Measurements from ENCODE around the gene PRPF38B. TPM values are rescaled to one million over a fixed set of nuclear protein-coding genes. Genes with fewer than 3 reads are reported as not detected.

PRPF38B gene
- total and polyA plus RNA-seq, 10 of the 15 experiments (the other 5 are each of a cell fraction or from before 2014, with no cell fraction given): 32.9 to 79.2 (median 47.8) TPM

DNA sequence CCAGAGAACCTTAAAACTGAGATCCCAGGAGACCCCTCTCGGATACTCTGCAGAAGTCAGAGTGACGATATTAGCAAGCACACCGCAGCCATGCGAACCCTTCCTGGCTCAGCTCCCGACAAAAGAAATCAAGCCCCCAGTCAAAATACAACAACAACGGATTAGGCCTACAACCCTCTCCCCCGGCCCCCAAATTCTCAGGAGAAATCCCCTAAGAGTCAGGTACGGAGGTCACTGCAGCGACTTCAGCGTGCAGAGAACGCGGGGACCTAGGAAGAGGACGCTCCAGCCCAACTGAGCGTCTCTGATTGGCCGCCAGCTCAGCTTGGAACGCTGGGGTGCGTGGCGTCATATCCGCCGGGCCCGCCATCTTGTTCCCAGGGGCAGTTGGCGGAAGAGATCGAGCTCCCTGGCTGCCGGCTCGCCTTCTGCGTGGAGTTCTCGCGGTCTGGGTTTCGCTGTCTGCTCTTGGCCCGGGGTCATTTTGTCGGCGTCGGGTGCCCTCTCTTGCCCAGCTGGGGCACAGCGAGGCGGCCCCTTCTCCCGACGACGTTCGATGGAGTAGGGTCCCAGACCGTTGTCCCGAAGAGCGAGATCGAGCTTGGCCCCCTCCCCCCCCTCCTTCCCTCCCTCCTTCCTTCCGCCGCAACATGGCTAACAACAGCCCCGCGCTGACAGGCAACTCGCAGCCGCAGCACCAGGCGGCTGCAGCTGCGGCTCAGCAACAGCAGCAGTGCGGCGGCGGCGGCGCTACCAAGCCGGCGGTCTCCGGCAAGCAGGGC is at the start of gene PRPF38B (continued):
- no peak for TF ChIP-seq EGR1 (IDR thresholded peaks at IDR 0.05; ENCODE audit: borderline replicate concordance in 1 of 2, low read depth in 2 of 2, low read length in 2 of 2)
- TF ChIP-seq GABPA (IDR thresholded peaks at IDR 0.05; ENCODE audit: low read depth): peak; percentile 91
- no peak for TF ChIP-seq ZNF24 (IDR thresholded peaks at IDR 0.05)
- TF ChIP-seq BRCA1 (IDR thresholded peaks at IDR 0.05; ENCODE audit: low read depth, low read length): no peak
- 0 out of 2 replicates have a peak, but pooled peaks have one; percentile 24 for TF ChIP-seq RCOR1 (conservative IDR thresholded peaks at IDR 0.05; ENCODE audit: low read depth, low read length)
- TF ChIP-seq SPI1 (IDR thresholded peaks at IDR 0.05; ENCODE audit: borderline replicate concordance, insufficient read depth, low read depth, low read length): no peak
- no peak for TF ChIP-seq EP300 (IDR thresholded peaks at IDR 0.05; ENCODE audit: borderline replicate concordance in 1 of 2, control insufficient read depth in 1 of 2, low read depth in 2 of 2, low read length in 2 of 2)
- TF ChIP-seq CBX3 (IDR thresholded peaks at IDR 0.05; ENCODE audit: borderline replicate concordance, low read depth): no peak
- 0 out of 2 replicates have a peak, but pooled peaks have one; percentile 40 for TF ChIP-seq GATAD2B (conservative IDR thresholded peaks at IDR 0.05; ENCODE audit: low read depth)
- TF ChIP-seq WRNIP1 (IDR thresholded peaks at IDR 0.05; ENCODE audit: borderline replicate concordance, low read depth, low read length): no peak
- peak; percentile 99 for TF ChIP-seq POLR2AphosphoS5 (IDR thresholded peaks at IDR 0.05; ENCODE audit: low read length)
- peak; percentile 81 for TF ChIP-seq DPF2 (IDR thresholded peaks at IDR 0.05)
- TF ChIP-seq RAD21 (IDR thresholded peaks at IDR 0.05; ENCODE audit: insufficient read depth, low read depth, low read length): no peak
- TF ChIP-seq, protein P1, sequence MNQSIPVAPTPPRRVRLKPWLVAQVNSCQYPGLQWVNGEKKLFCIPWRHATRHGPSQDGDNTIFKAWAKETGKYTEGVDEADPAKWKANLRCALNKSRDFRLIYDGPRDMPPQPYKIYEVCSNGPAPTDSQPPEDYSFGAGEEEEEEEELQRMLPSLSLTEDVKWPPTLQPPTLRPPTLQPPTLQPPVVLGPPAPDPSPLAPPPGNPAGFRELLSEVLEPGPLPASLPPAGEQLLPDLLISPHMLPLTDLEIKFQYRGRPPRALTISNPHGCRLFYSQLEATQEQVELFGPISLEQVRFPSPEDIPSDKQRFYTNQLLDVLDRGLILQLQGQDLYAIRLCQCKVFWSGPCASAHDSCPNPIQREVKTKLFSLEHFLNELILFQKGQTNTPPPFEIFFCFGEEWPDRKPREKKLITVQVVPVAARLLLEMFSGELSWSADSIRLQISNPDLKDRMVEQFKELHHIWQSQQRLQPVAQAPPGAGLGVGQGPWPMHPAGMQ (IDR thresholded peaks at IDR 0.05; ENCODE audit: borderline replicate concordance): no peak
- TF ChIP-seq MEF2B (IDR thresholded peaks at IDR 0.05; ENCODE audit: partially characterized antibody, poor library complexity, severe bottlenecking): peak; percentile 37
- TF ChIP-seq, protein P2, sequence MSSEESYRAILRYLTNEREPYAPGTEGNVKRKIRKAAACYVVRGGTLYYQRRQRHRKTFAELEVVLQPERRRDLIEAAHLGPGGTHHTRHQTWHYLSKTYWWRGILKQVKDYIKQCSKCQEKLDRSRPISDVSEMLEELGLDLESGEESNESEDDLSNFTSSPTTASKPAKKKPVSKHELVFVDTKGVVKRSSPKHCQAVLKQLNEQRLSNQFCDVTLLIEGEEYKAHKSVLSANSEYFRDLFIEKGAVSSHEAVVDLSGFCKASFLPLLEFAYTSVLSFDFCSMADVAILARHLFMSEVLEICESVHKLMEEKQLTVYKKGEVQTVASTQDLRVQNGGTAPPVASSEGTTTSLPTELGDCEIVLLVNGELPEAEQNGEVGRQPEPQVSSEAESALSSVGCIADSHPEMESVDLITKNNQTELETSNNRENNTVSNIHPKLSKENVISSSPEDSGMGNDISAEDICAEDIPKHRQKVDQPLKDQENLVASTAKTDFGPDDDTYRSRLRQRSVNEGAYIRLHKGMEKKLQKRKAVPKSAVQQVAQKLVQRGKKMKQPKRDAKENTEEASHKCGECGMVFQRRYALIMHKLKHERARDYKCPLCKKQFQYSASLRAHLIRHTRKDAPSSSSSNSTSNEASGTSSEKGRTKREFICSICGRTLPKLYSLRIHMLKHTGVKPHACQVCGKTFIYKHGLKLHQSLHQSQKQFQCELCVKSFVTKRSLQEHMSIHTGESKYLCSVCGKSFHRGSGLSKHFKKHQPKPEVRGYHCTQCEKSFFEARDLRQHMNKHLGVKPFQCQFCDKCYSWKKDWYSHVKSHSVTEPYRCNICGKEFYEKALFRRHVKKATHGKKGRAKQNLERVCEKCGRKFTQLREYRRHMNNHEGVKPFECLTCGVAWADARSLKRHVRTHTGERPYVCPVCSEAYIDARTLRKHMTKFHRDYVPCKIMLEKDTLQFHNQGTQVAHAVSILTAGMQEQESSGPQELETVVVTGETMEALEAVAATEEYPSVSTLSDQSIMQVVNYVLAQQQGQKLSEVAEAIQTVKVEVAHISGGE (CRISPR knock-in tag; IDR thresholded peaks at IDR 0.05): no peak
- TF ChIP-seq, protein P3, sequence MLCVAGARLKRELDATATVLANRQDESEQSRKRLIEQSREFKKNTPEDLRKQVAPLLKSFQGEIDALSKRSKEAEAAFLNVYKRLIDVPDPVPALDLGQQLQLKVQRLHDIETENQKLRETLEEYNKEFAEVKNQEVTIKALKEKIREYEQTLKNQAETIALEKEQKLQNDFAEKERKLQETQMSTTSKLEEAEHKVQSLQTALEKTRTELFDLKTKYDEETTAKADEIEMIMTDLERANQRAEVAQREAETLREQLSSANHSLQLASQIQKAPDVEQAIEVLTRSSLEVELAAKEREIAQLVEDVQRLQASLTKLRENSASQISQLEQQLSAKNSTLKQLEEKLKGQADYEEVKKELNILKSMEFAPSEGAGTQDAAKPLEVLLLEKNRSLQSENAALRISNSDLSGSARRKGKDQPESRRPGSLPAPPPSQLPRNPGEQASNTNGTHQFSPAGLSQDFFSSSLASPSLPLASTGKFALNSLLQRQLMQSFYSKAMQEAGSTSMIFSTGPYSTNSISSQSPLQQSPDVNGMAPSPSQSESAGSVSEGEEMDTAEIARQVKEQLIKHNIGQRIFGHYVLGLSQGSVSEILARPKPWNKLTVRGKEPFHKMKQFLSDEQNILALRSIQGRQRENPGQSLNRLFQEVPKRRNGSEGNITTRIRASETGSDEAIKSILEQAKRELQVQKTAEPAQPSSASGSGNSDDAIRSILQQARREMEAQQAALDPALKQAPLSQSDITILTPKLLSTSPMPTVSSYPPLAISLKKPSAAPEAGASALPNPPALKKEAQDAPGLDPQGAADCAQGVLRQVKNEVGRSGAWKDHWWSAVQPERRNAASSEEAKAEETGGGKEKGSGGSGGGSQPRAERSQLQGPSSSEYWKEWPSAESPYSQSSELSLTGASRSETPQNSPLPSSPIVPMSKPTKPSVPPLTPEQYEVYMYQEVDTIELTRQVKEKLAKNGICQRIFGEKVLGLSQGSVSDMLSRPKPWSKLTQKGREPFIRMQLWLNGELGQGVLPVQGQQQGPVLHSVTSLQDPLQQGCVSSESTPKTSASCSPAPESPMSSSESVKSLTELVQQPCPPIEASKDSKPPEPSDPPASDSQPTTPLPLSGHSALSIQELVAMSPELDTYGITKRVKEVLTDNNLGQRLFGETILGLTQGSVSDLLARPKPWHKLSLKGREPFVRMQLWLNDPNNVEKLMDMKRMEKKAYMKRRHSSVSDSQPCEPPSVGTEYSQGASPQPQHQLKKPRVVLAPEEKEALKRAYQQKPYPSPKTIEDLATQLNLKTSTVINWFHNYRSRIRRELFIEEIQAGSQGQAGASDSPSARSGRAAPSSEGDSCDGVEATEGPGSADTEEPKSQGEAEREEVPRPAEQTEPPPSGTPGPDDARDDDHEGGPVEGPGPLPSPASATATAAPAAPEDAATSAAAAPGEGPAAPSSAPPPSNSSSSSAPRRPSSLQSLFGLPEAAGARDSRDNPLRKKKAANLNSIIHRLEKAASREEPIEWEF (IDR thresholded peaks at IDR 0.05; ENCODE audit: insufficient replicate concordance, low read depth, low read length): no peak
- no peak for TF ChIP-seq CEBPB (IDR thresholded peaks at IDR 0.05; ENCODE audit: borderline replicate concordance in 1 of 2, low read depth in 2 of 2, low read length in 2 of 2)
